PC-3 (cell line): ENCODE results near the gene FOXB1.

Experiments used
- EZH2 ChIP-seq: fragments of 300-600 bp; sonication (generic); IDR thresholded peaks from one replicate; pipeline ENCODE4 v1.6.1; 2017; ENCODE audit warnings: antibody characterized with exemption, mild to moderate bottlenecking, low read length; ENCODE audit not compliant: unreplicated experiment
- EZH2phosphoT487 ChIP-seq: fragments of 300-600 bp; sonication (generic); IDR thresholded peaks from 2 replicates; pipeline ENCODE4 v1.6.1; 2018; ENCODE audit warnings: mild to moderate bottlenecking, antibody characterized with exemption, low read length, borderline replicate concordance
- TF ChIP-seq, protein P1 (sequence below): fragments of 300-600 bp; sonication (generic); conservative IDR thresholded peaks from 2 replicates; pipeline ENCODE4 v1.5.1; 2017; ENCODE audit warnings: antibody characterized with exemption, low read depth, mild to moderate bottlenecking, low read length

DNA sequence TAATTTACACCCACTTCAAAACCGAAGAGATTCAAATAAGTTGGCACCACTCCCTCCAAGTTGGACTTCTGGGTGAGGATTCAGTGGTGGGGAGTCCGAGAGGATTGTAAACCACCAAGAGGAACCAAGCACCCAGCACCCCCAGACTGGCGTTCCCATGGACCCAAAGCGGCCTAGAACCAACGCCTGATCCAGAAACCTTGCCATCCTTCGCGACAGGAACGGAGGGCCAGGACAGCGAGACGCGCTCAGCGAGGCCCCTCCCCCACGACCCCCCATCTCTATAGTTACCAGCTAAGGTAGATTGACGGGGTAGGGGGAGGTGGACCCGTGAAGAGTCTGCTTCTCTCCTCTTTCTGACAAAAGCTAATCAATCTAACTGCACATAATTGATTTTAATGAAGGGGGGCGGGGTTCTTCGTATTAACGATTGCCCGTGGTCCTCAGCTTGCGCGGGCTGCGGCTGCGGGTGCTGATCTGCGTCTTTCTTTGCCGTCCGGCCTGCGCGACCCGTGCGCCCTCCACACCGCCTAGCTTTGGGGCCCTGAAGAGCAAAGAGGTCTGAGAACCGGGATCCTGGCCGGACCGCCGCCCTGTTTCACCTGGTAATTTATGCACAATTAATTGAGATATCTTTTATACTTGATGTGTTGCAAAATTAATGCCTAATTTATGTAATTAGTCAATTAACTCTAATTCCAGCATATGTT lies 10.9 kb upstream of the FOXB1 start:
- TF ChIP-seq, protein P1, sequence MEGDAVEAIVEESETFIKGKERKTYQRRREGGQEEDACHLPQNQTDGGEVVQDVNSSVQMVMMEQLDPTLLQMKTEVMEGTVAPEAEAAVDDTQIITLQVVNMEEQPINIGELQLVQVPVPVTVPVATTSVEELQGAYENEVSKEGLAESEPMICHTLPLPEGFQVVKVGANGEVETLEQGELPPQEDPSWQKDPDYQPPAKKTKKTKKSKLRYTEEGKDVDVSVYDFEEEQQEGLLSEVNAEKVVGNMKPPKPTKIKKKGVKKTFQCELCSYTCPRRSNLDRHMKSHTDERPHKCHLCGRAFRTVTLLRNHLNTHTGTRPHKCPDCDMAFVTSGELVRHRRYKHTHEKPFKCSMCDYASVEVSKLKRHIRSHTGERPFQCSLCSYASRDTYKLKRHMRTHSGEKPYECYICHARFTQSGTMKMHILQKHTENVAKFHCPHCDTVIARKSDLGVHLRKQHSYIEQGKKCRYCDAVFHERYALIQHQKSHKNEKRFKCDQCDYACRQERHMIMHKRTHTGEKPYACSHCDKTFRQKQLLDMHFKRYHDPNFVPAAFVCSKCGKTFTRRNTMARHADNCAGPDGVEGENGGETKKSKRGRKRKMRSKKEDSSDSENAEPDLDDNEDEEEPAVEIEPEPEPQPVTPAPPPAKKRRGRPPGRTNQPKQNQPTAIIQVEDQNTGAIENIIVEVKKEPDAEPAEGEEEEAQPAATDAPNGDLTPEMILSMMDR: no peak
- TF ChIP-seq EZH2: no peak
- no peak for TF ChIP-seq EZH2phosphoT487
